ENCODE results near the gene C9orf57.

- TF ChIP-seq CTCF (optimal IDR thresholded peaks at IDR 0.05 in 1 of 3, IDR thresholded peaks at IDR 0.05 in 1 of 3, conservative IDR thresholded peaks at IDR 0.05 in 1 of 3; ENCODE audit: extremely low read depth in 1 of 3, insufficient read depth in 2 of 3, low read length in 3 of 3): no peak
- no peak for TF ChIP-seq EZH2 (IDR thresholded peaks at IDR 0.05; ENCODE audit: low read length)
Measured at GRCh38 chr9:72025906-72026305, 34.5 kb downstream of the C9orf57 start.
